Keratinocyte (primary cell): ENCODE measurements around the gene MYH10.

Experiments used
- CTCF ChIP-seq, 3 experiments: IDR thresholded peaks in 1 of 3; conservative IDR thresholded peaks in 1 of 3; optimal IDR thresholded peaks in 1 of 3; 2 replicates in 2 of 3; 3 replicates in 1 of 3; pipeline versions ENCODE3 to v1.5.1; 2011; ENCODE audit warnings: low read length in 3 of 3, mild to moderate bottlenecking in 3 of 3, moderate library complexity in 2 of 3, control low read depth in 1 of 3, inconsistent platforms in 1 of 3; ENCODE audit not compliant: insufficient read depth in 2 of 3; ENCODE audit errors: extremely low read depth in 1 of 3
- EZH2 ChIP-seq: IDR thresholded peaks from one replicate; pipeline ENCODE4 v1.6.1; 2012; ENCODE audit warnings: inconsistent platforms, mild to moderate bottlenecking, low read length, moderate library complexity

DNA sequence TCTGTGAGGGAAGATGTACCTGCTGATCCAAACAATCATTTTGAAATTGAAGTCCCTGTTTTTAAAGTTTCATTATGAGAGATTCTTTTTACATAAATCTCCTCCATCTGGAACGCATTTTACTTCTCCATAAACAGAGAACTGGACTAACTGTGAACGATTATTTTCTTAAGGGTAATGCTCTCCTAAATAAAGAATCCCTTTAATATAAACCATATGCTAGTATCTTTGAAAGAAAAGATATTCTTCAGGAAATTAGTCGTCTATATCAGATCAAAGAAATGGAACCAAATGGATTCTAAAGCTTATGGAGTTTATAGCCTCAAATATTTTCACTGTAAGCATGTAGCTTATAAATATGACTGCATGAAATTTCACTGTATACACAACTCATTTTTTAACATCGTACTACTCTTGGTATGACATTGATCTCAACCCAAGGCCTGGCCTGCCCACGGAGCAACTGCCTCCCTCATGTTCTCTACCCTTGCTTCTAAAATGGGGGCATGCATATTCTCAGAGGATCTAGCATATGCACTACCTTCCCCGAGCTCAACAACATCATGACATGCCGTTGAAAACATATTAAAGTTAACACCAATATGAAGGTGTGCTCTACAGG is 66.4 kb downstream of the MYH10 start:
- no peak for TF ChIP-seq CTCF (optimal IDR thresholded peaks at IDR 0.05 in 1 of 3, IDR thresholded peaks at IDR 0.05 in 1 of 3, conservative IDR thresholded peaks at IDR 0.05 in 1 of 3; ENCODE audit: extremely low read depth in 1 of 3, insufficient read depth in 2 of 3, low read length in 3 of 3)
- TF ChIP-seq EZH2 = no peak
